Astrocyte of the cerebellum (primary cell): ENCODE results near the gene MRPL19.
A peak's percentile ranks its signal among the peaks of the same experiment; 100 is the strongest.

Experiments
- DNase-seq: peaks from one replicate; pipeline ENCODE4 v3.0.0-alpha.2; 2011; ENCODE audit warnings: low read depth
- H3K4me3 ChIP-seq: 2 replicates; pipeline ENCODE4 v1.5.1; 2011; ENCODE audit warnings: mild to moderate bottlenecking, low read depth, low read length, moderate library complexity
- in situ Hi-C: cut with HindIII; loops from 2 replicates; pipeline ENCODE4 v1.10.0; 2017; ENCODE audit warnings: low sequenced_read_pairs
- TF ChIP-seq, protein P1 (sequence below): IDR thresholded peaks from 2 replicates; pipeline ENCODE4 v1.5.1; 2012; ENCODE audit warnings: low read length, low read depth, moderate library complexity, mild to moderate bottlenecking; ENCODE audit errors: missing control alignments

The MRPL19 gene

DNA sequence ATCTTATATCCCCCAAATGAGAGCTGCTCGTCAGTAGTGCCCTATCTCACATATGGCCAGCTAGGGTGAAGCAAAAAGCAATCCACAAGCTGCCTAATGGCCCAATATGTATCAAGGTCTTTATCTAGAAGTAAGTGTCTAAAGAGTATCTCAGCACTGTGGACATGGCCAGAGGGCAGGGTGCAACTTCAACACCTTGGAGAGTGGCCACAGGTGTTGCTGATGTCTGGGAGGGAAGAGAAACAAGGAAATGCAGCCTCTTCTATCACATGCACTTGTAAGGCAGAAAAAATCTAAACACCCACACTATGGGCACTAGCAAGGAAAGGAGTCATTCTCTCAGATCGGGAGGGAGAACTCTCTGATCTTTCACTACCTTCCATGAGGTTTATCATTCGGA is 23.7 kb upstream of the MRPL19 start:
- no peak for DNase-seq
- in situ Hi-C loops = no loop called here
- H3K4me3 ChIP-seq = no peak overlapping the region
- TF ChIP-seq, protein P1, sequence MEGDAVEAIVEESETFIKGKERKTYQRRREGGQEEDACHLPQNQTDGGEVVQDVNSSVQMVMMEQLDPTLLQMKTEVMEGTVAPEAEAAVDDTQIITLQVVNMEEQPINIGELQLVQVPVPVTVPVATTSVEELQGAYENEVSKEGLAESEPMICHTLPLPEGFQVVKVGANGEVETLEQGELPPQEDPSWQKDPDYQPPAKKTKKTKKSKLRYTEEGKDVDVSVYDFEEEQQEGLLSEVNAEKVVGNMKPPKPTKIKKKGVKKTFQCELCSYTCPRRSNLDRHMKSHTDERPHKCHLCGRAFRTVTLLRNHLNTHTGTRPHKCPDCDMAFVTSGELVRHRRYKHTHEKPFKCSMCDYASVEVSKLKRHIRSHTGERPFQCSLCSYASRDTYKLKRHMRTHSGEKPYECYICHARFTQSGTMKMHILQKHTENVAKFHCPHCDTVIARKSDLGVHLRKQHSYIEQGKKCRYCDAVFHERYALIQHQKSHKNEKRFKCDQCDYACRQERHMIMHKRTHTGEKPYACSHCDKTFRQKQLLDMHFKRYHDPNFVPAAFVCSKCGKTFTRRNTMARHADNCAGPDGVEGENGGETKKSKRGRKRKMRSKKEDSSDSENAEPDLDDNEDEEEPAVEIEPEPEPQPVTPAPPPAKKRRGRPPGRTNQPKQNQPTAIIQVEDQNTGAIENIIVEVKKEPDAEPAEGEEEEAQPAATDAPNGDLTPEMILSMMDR = no peak

DNA sequence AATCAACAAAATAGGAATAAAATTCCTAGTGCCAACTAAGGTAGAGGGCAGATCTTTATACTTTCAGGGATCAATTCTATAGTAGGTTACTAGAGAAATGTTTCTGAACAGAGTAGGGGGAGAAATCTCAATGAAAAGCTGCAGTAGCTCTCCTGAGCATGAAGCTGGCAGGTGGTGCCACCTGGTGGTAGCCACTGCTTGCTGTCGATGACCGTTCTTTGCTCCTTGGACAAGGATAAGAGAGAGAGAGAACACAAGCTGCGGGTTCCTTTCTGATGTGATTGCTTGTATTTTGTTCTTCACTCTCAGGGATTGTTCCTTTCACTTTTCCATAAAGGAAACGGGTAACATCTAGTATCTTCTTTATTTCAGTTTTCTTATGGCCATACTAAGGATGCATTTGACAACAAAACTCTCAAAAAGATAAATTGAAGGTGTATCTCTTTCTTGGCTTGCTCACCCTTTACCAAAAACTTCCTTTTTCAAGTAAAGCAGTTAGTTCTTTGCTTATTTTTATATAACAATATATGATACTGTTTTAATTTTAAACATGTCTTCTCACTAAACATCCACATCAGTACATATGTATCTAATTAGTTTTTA is 18.6 kb upstream of the MRPL19 start:
- in situ Hi-C loops = no loop called here
- DNase-seq = peak; percentile 80
- TF ChIP-seq, protein P1 = peak; percentile 96
- no peak overlapping the region for H3K4me3 ChIP-seq

DNA sequence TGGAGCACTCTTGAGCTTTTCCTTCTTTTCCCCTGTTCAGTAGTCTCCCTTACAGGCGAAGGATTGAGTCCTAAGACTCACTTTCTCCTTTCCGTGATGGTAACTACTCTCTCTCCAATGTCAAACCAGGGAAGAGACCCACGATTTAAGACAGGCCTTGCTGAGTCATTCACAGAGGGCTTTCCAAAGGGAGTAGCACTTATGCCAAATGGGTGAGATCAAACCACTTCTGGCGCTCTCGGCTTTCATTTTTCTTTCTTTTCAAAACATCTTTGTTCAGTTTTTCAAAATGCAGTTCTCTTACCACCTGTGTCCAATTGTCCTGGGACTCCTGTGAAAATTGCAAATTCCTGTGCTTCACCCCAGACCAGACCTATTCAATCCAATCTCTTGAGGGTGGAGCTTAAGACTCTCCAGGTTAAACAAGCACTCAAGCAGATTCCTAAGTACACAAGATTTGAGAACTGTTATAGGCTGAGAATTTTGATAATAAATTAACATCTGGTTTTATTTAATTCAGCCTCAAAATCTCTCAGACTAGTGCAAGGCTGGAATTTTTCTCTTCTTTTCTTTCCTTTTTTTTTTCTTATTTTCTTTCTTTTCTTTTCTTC is 14.4 kb upstream of the MRPL19 start:
- no peak overlapping the region for H3K4me3 ChIP-seq
- in situ Hi-C loops = no loop called here
- TF ChIP-seq, protein P1 = no peak
- DNase-seq = no peak

DNA sequence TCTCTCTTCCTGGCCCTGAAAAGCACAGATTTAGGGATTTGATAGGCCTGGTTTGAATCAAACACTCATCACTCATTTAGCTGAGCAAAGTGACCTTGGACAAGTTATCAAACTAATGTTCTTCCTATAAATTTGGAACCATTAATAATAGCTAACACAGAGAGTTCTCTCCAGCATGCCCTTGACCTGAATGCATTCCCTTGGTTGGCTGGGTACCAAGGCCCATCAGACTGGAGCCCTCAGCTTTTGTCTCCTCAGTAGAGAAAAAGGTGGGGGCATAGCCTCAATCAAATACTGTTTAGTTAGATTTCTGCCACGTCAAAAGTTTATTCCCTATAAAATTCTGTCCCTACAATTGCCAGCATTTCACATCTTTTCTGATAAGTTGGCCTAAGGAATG is 13.8 kb upstream of the MRPL19 start:
- in situ Hi-C loops = no loop called here
- TF ChIP-seq, protein P1 = no peak
- H3K4me3 ChIP-seq = no peak overlapping the region
- no peak for DNase-seq

DNA sequence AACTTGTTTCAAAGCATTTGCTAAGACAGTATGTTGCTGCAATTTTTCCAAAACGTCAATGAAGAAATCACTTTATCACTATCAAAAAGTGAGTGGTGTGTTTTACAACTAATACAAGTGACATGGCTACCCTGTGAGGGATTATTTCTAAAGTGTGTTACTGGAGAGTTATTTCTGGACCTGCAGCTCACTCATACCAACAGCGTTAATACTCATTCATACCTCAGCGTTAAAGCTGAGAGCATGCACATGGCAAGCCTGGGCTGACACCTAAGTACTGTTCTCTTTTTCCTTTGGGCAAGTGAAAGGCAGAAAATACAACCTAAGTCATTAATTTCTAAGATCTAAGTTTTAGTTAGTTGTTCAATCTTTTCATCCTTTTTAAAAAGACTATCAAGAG is 13.0 kb upstream of the MRPL19 start:
- in situ Hi-C loops = no loop called here
- no peak for DNase-seq
- TF ChIP-seq, protein P1 = no peak
- H3K4me3 ChIP-seq = no peak overlapping the region

DNA sequence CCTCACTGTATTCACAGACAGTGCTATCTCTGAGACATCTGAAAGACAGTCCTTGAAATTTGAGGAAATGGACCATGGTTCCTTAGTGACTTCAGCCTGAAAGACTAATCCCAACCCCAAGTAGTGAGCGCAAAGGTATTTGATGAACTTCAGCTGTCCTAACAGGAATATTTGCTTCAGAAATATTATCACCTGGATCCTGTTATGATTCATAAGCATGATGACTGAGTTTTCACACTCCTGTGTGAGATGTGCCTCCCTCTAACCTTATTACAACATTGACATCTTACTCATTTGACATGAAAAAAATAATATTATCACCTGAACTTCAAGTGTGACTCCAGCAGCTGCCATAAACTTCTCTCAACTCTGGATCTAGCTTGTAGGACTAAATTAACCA is 11.6 kb upstream of the MRPL19 start:
- TF ChIP-seq, protein P1 = no peak
- in situ Hi-C loops = no loop called here
- H3K4me3 ChIP-seq = no peak overlapping the region
- no peak for DNase-seq

DNA sequence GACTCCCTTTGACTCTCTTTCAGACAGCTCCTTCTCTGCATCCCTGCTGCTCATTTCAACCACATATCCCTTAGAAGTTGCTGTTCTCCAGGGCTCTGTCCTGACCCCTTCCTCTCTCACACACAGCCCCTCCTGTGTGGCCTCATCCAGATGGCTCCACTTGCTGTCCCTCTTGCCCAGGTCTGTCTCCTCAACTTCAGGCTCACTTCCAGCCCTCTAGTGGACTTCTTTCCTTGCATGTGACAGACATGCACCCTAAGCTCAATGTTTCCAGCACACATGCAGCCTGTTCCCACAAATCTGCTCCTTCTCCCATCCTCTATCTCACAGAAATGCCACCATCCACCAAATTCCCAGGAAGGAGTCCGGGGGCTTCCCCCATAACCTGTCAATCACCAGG is 9.0 kb upstream of the MRPL19 start:
- DNase-seq = no peak
- in situ Hi-C loops = no loop called here
- no peak overlapping the region for H3K4me3 ChIP-seq
- TF ChIP-seq, protein P1 = peak; percentile 6
